Panc1 (cell line): Measurements from ENCODE around the gene PLIN5. TPM values are rescaled to one million over a fixed set of nuclear protein-coding genes. Genes with fewer than 3 reads are reported as not detected.

Experiments
- ATAC-seq: fragments of 200-7000 bp; cut with Tn5 transposase; 2 replicates; pipeline ENCODE4 v1.9.1; 2020; ENCODE audit warnings: mild to moderate bottlenecking, moderate library complexity
- BruUV-seq: library from RNA; stranded (reverse); fragments of 400-500 nt; replicated peaks from 2 replicates; lab custom pipeline; 2021; lab: Mats Ljungman, UMichigan
- CTCF ChIA-PET: fragments of 300-600 bp; sonication (Branson Sonifier 250); formaldehyde crosslinking; loops from one replicate; lab custom pipeline; 2022; ENCODE audit warnings: antibody characterized with exemption; lab: Charles Lee
- POLR2A ChIA-PET: fragments of 300-600 bp; sonication (Branson Sonifier 250); formaldehyde crosslinking; loops from one replicate; lab custom pipeline; 2022; ENCODE audit warnings: antibody characterized with exemption; lab: Charles Lee
- DNase-seq: peaks from one replicate; pipeline ENCODE4 v3.0.0-alpha.2; 2010; ENCODE audit warnings: low read depth, low spot score
- H3K27ac ChIP-seq: 2 replicates; pipeline ENCODE4 v1.5.1; 2011; ENCODE audit warnings: mild to moderate bottlenecking, low read length, inconsistent platforms
- H3K27me3 ChIP-seq: fragments of 200-500 bp; sonication (Bioruptor generic); 2 replicates; pipeline ENCODE4 v1.6.0; 2014; ENCODE audit warnings: low read length, inconsistent platforms; ENCODE audit not compliant: control insufficient read depth, insufficient read depth
- H3K36me3 ChIP-seq: fragments of 200-500 bp; sonication (Bioruptor generic); 2 replicates; pipeline ENCODE4 v1.5.1; 2014; ENCODE audit warnings: inconsistent platforms, mild to moderate bottlenecking, low read length, moderate library complexity; ENCODE audit not compliant: control insufficient read depth, insufficient read depth
- H3K4me1 ChIP-seq: 2 replicates; pipeline ENCODE4 v1.5.1; 2011; ENCODE audit warnings: inconsistent platforms, mild to moderate bottlenecking, low read length, moderate library complexity; ENCODE audit not compliant: control insufficient read depth, insufficient read depth
- H3K4me3 ChIP-seq, 2 experiments: 2 replicates each; pipeline ENCODE4 v1.5.1; 2011 to 2012; ENCODE audit warnings: low read depth in 2 of 2, low read length in 2 of 2, mild to moderate bottlenecking in 2 of 2, inconsistent platforms in 1 of 2, moderate library complexity in 1 of 2
- H3K9me3 ChIP-seq: fragments of 200-500 bp; sonication (Bioruptor generic); 2 replicates; pipeline ENCODE4 v1.5.1; 2014; ENCODE audit warnings: low read depth, mild to moderate bottlenecking, inconsistent platforms, low read length, moderate library complexity; ENCODE audit not compliant: control insufficient read depth, insufficient read depth
- POLR2AphosphoS5 ChIP-seq: IDR thresholded peaks from 2 replicates; pipeline ENCODE4 v1.6.1; 2012; ENCODE audit warnings: mild to moderate bottlenecking, low read depth, low read length, moderate library complexity
- SIN3A ChIP-seq: IDR thresholded peaks from 2 replicates; pipeline ENCODE4 v1.6.1; 2012; ENCODE audit warnings: low read depth, mild to moderate bottlenecking, low read length, moderate library complexity, borderline replicate concordance; ENCODE audit not compliant: insufficient read depth
- TCF7L2 ChIP-seq: IDR thresholded peaks from 2 replicates; pipeline ENCODE4 v1.6.1; 2011; ENCODE audit warnings: mild to moderate bottlenecking, low read depth, low read length, inconsistent platforms
- in situ Hi-C: cut with HindIII; loops from 2 replicates; pipeline ENCODE4 v1.10.0; 2016; ENCODE audit warnings: low sequenced_read_pairs, low pct_unique_long_range_greater_than_20kb
- intact Hi-C: fragments of 100-400 bp; cut with micrococcal nuclease; formaldehyde crosslinking; loops from one replicate; pipeline ENCODE4 v1.10.0; 2022; ENCODE audit not compliant: unreplicated experiment
- total RNA-seq: library from RNA; stranded (reverse); gene quantifications from one replicate; pipeline ENCODE4 v1.2.1, GENCODE V29; 2021; ENCODE audit not compliant: unreplicated experiment
- TF ChIP-seq, protein P1 (sequence below), 2 experiments: IDR thresholded peaks; 2 replicates each; pipeline ENCODE4 v1.6.1; 2011 to 2012; ENCODE audit warnings: low read depth in 2 of 2, control low read depth in 1 of 2, low read length in 1 of 2, mild to moderate bottlenecking in 1 of 2, moderate library complexity in 1 of 2; ENCODE audit not compliant: insufficient read depth in 1 of 2
- TF ChIP-seq, protein P2 (sequence below): fragments of 450-650 bp; IDR thresholded peaks from 2 replicates; pipeline ENCODE4 v1.5.1; 2017; ENCODE audit warnings: mild to moderate bottlenecking

Gene PLIN5
- total RNA-seq, 1 experiment from 2014 or later: 0.64 TPM

DNA sequence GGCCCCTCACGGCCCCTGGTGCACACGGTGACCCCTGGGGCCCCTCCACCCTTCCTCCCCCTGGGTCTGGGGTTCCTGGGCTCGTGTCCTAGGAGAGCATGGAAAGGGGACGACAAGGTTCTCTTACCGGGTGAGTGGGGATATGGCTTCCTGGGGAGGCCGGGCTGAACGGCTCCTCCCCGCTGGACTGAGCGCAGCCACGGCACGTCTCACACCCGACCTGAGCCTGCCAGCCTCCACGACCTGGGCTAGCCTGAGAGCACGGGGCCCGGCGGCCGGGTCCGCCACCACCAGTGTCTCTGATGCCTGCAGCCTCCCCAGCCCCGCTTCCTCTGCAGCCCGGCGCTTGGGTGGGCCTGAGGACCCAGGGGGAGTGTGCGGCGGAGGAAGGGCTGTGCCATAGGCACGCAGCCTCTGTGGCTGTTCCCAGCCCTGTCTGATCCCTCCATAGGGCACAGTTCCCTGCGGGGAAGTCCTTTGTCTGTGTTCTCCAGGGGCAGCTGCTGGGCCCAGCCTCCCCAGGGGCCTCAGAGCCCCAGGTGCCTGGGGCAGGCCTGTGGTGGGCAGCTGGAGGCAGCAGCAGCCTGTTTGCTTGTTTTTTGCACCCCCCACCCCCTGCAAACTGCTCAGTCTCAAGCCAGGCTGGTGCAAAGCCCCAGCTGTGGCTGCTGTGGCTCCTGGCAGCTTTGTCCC lies 31.7 kb downstream of the PLIN5 start:
- Histone ChIP-seq H3K36me3 (no peaks in the 10 kb centered on the region), H3K4me3 (no peak overlapping the region), H3K27ac (no peak overlapping the region), H3K4me1 (no peaks in the 10 kb centered on the region), H3K27me3 (no peaks in the 10 kb centered on the region), H3K9me3 (no peaks in the 10 kb centered on the region)
- ChIA-PET CTCF (no interaction called here), POLR2A (no interaction called here)
- ATAC-seq (no peak), DNase-seq (no peak)
- intact Hi-C loops: no loop called here
- in situ Hi-C loops: no loop called here
- TF ChIP-seq POLR2AphosphoS5: no peak
- TF ChIP-seq, protein P1, sequence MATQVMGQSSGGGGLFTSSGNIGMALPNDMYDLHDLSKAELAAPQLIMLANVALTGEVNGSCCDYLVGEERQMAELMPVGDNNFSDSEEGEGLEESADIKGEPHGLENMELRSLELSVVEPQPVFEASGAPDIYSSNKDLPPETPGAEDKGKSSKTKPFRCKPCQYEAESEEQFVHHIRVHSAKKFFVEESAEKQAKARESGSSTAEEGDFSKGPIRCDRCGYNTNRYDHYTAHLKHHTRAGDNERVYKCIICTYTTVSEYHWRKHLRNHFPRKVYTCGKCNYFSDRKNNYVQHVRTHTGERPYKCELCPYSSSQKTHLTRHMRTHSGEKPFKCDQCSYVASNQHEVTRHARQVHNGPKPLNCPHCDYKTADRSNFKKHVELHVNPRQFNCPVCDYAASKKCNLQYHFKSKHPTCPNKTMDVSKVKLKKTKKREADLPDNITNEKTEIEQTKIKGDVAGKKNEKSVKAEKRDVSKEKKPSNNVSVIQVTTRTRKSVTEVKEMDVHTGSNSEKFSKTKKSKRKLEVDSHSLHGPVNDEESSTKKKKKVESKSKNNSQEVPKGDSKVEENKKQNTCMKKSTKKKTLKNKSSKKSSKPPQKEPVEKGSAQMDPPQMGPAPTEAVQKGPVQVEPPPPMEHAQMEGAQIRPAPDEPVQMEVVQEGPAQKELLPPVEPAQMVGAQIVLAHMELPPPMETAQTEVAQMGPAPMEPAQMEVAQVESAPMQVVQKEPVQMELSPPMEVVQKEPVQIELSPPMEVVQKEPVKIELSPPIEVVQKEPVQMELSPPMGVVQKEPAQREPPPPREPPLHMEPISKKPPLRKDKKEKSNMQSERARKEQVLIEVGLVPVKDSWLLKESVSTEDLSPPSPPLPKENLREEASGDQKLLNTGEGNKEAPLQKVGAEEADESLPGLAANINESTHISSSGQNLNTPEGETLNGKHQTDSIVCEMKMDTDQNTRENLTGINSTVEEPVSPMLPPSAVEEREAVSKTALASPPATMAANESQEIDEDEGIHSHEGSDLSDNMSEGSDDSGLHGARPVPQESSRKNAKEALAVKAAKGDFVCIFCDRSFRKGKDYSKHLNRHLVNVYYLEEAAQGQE (IDR thresholded peaks at IDR 0.05; ENCODE audit: insufficient read depth in 1 of 2, low read depth in 2 of 2, low read length in 1 of 2): no peak
- TF ChIP-seq, protein P2, sequence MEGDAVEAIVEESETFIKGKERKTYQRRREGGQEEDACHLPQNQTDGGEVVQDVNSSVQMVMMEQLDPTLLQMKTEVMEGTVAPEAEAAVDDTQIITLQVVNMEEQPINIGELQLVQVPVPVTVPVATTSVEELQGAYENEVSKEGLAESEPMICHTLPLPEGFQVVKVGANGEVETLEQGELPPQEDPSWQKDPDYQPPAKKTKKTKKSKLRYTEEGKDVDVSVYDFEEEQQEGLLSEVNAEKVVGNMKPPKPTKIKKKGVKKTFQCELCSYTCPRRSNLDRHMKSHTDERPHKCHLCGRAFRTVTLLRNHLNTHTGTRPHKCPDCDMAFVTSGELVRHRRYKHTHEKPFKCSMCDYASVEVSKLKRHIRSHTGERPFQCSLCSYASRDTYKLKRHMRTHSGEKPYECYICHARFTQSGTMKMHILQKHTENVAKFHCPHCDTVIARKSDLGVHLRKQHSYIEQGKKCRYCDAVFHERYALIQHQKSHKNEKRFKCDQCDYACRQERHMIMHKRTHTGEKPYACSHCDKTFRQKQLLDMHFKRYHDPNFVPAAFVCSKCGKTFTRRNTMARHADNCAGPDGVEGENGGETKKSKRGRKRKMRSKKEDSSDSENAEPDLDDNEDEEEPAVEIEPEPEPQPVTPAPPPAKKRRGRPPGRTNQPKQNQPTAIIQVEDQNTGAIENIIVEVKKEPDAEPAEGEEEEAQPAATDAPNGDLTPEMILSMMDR: no peak
- no peak for TF ChIP-seq SIN3A
- no peak for TF ChIP-seq TCF7L2
- no TSS peak for BruUV-seq

DNA sequence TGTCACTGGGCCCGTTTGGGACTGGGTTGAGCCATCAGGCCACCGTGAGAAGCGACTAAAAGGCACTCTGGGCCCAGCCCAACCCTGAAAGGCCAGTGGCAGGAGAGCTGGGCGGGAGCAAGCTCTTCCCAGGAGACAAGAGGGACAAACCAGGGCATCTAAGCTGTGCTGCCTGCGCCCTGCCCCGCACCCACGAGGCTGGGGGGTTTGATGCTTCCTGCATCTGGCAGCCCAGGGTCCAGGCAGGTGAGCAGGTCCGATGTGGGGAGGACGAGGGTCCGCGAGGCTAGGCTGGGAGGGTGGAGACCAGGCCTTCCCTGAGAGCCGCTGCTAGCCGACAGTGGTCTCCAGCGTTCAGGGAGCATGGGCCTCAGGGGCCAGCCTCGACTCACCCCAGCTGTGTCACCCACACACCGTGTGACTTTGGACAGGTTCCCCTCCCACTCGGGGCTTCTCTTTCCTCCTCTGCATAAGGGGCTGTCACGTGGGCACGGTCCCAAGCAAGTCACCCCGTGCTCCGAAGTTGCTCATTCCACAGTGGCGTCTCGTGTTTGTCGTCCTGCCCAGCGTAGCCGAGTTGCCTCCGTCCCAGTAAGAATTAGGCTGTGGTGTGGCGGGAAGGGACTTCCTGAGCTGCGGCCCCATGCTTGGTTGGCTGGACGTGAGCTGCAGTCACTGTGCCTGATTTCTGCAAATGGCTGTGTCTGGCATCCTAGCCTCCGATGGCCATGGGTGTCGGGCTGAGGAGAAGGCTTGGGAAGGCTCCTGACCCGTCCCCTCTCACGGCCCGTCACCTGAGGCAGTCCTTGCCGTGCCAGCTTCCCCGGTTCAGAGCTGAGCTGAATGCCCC lies 32.5 kb downstream of the PLIN5 start:
- no peak for ATAC-seq
- intact Hi-C loops: no loop called here
- Histone ChIP-seq H3K9me3 (no peaks in the 10 kb centered on the region), H3K27me3 (no peaks in the 10 kb centered on the region), H3K4me1 (no peaks in the 10 kb centered on the region), H3K36me3 (no peaks in the 10 kb centered on the region), H3K4me3 (no peak overlapping the region), H3K27ac (no peak overlapping the region)
- CTCF ChIA-PET: no interaction called here
- no peak for DNase-seq
- TF ChIP-seq TCF7L2 (no peak), SIN3A (no peak), POLR2AphosphoS5 (no peak)
- TF ChIP-seq, protein P1 (IDR thresholded peaks at IDR 0.05; ENCODE audit: insufficient read depth in 1 of 2, low read depth in 2 of 2, low read length in 1 of 2): no peak
- TF ChIP-seq, protein P2: no peak
- no TSS peak for BruUV-seq
- in situ Hi-C loops: no loop called here
- POLR2A ChIA-PET: interaction anchor here (0.6 kb wide), 1 partner anchor 193 kb away, joined by 3 read pairs; no protein-coding TSS in a partner anchor
